Right hindlimb (tissue), 1 donor: Measurements from ENCODE around the gene POLR2J2.
"Not testable (repeated sequence)": the region's sequence is repeated elsewhere in the genome, so short reads cannot be mapped to it uniquely, and the experiment has no call there.

Experiments used
- DNase-seq: peaks from one replicate; pipeline ENCODE4 v3.0.0-alpha.2; 2018

The POLR2J2 gene

GRCh38 chr7:102671166-102671955 is at the start of gene POLR2J2:
TSS of gene POLR2J2 (minus strand) at chr7:102671663. CDS start at chr7:102671601, 62 bp downstream.
- DNase-seq, result peak; percentile 89

- not testable (repeated sequence) for DNase-seq
Measured at GRCh38 chr7:102718491-102718890, 47.0 kb upstream of the POLR2J2 start.

- not testable (repeated sequence) for DNase-seq
Measured at GRCh38 chr7:102715718-102716117, 44.3 kb upstream of the POLR2J2 start.

GRCh38 chr7:102714774-102715522 is 43.5 kb upstream of the POLR2J2 start:
- DNase-seq, result not testable (repeated sequence)

GRCh38 chr7:102713691-102714080 is 42.2 kb upstream of the POLR2J2 start:
- not testable (repeated sequence) for DNase-seq

GRCh38 chr7:102713011-102713690 is 41.7 kb upstream of the POLR2J2 start:
- DNase-seq, result not testable (repeated sequence)

GRCh38 chr7:102698962-102699750 is 27.7 kb upstream of the POLR2J2 start:
- DNase-seq, result not testable (repeated sequence)

- not testable (repeated sequence) for DNase-seq
Measured at GRCh38 chr7:102697642-102698512, 26.4 kb upstream of the POLR2J2 start.

GRCh38 chr7:102696009-102696408 is 24.5 kb upstream of the POLR2J2 start:
- DNase-seq, result not testable (repeated sequence)

GRCh38 chr7:102695033-102695552 is 23.6 kb upstream of the POLR2J2 start:
- not testable (repeated sequence) for DNase-seq

GRCh38 chr7:102694008-102694407 is 22.5 kb upstream of the POLR2J2 start:
- DNase-seq, result not testable (repeated sequence)

- not testable (repeated sequence) for DNase-seq
Measured at GRCh38 chr7:102690602-102691001, 19.1 kb upstream of the POLR2J2 start.

GRCh38 chr7:102689436-102690282 is 18.2 kb upstream of the POLR2J2 start:
- not testable (repeated sequence) for DNase-seq

- not testable (repeated sequence) for DNase-seq
Measured at GRCh38 chr7:102688299-102689036, 17.0 kb upstream of the POLR2J2 start.

GRCh38 chr7:102682560-102682959 is 11.1 kb upstream of the POLR2J2 start:
- DNase-seq, result not testable (repeated sequence)

GRCh38 chr7:102680780-102681179 is 9.3 kb upstream of the POLR2J2 start:
- not testable (repeated sequence) for DNase-seq

- DNase-seq, result not testable (repeated sequence)
Measured at GRCh38 chr7:102675545-102675944, 4.1 kb upstream of the POLR2J2 start.

- not testable (repeated sequence) for DNase-seq
Measured at GRCh38 chr7:102673447-102674067, 2.1 kb upstream of the POLR2J2 start.

- DNase-seq, result not testable (repeated sequence)
Measured at GRCh38 chr7:102671956-102672307, 469 bp upstream of the POLR2J2 start.
